ENCODE data around the gene UBE3A. TPM values are rescaled to one million over a fixed set of nuclear protein-coding genes. Genes with fewer than 3 reads are reported as not detected.

Gene UBE3A
- total and polyA plus RNA-seq, 9 donors: 27.0 to 130 (median 93.0) TPM

GRCh38 chr15:25435474-25436243, 3.2 kb downstream of the UBE3A start:
- peaks cover 5% of the 10 kb centered on the region for H3K4me1 ChIP-seq (ENCODE audit: insufficient read depth)
- intact Hi-C loops (cut with DNase I): no loop called here

DNA sequence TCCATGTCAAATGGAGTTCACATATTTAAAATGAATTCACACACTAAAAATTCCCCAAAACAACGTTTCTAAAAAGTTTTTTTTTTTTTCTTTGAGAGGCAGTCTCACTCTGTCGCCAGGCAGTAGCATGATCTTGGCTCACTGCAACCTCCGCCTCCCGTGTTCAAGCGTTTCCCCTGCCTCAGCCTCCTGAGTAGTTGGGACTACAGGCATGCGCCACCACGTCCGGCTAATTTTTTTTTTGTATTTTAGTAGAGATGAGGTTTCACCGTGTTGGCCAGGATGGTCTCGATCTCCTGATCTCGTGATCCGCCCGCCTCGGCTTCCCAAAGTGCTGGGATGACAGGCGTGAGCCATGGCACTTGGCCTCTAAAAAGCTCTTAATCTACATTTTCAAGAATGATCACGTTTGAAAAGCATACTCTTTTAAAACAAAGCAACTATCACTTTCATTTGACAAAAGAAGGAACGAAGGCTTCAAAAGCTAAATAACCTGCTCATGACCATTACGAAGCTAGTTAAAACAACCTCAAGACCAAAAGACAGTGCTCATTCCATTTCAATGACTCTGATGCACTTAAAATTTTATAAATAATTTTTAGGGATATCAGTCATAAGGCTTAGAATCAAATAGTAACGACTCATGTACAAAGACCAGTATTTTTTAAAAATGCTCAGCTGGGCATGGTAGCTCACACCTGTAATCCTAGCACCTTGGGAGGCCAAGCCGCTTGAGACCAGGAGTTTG, 5.5 kb downstream of the UBE3A start:
- Histone ChIP-seq H3K27ac (no peak overlapping the region), H3K9me3 (no peaks in the 10 kb centered on the region), H3K4me3 (no peak overlapping the region), H3K27me3 (no peaks in the 10 kb centered on the region), H3K4me1 (ENCODE audit: insufficient read depth) (peaks cover 5% of the 10 kb centered on the region), H3K36me3 (no peaks in the 10 kb centered on the region)
- no peak for DNase-seq
- 77 to 78% (median 77%) methylated on average over 20 of the region's 20 CpGs for WGBS, 3 donors
- intact Hi-C loops (cut with DNase I): no loop called here
- TF ChIP-seq, protein P1, sequence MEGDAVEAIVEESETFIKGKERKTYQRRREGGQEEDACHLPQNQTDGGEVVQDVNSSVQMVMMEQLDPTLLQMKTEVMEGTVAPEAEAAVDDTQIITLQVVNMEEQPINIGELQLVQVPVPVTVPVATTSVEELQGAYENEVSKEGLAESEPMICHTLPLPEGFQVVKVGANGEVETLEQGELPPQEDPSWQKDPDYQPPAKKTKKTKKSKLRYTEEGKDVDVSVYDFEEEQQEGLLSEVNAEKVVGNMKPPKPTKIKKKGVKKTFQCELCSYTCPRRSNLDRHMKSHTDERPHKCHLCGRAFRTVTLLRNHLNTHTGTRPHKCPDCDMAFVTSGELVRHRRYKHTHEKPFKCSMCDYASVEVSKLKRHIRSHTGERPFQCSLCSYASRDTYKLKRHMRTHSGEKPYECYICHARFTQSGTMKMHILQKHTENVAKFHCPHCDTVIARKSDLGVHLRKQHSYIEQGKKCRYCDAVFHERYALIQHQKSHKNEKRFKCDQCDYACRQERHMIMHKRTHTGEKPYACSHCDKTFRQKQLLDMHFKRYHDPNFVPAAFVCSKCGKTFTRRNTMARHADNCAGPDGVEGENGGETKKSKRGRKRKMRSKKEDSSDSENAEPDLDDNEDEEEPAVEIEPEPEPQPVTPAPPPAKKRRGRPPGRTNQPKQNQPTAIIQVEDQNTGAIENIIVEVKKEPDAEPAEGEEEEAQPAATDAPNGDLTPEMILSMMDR (IDR thresholded peaks at IDR 0.05): no peak
- no peak for TF ChIP-seq EP300 (IDR thresholded peaks at IDR 0.05)
- no peak for TF ChIP-seq POLR2A (IDR thresholded peaks at IDR 0.05)

More at GRCh38 chr15:25435474-25436243, 3.2 kb downstream of the UBE3A start:
- no peaks in the 10 kb centered on the region for H3K27me3 ChIP-seq
- TF ChIP-seq POLR2A (IDR thresholded peaks at IDR 0.05) (no peak), EP300 (IDR thresholded peaks at IDR 0.05) (no peak)
- TF ChIP-seq, protein P1 (IDR thresholded peaks at IDR 0.05): no peak
- no peaks in the 10 kb centered on the region for H3K9me3 ChIP-seq
- no peaks in the 10 kb centered on the region for H3K36me3 ChIP-seq
- 79 to 87% (median 83%) methylated on average over 5 of the region's 5 CpGs for WGBS, 3 donors
- no peak overlapping the region for H3K27ac ChIP-seq
- DNase-seq: no peak
- H3K4me3 ChIP-seq: no peak overlapping the region

GRCh38 chr15:25431836-25432561, 6.8 kb downstream of the UBE3A start:
- no peaks in the 10 kb centered on the region for H3K9me3 ChIP-seq
- 50 to 55% (median 52%) methylated on average over 3 of the region's 3 CpGs for WGBS, 3 donors
- intact Hi-C loops (cut with DNase I): no loop called here
- no peak overlapping the region for H3K4me3 ChIP-seq
- TF ChIP-seq EP300 (IDR thresholded peaks at IDR 0.05) (no peak), POLR2A (IDR thresholded peaks at IDR 0.05) (no peak)
- TF ChIP-seq, protein P1 (IDR thresholded peaks at IDR 0.05): no peak
- no peak for DNase-seq
- H3K36me3 ChIP-seq: no peaks in the 10 kb centered on the region
- H3K27ac ChIP-seq: no peak overlapping the region
- H3K4me1 ChIP-seq (ENCODE audit: insufficient read depth): peaks cover 6% of the 10 kb centered on the region
- no peaks in the 10 kb centered on the region for H3K27me3 ChIP-seq

DNA sequence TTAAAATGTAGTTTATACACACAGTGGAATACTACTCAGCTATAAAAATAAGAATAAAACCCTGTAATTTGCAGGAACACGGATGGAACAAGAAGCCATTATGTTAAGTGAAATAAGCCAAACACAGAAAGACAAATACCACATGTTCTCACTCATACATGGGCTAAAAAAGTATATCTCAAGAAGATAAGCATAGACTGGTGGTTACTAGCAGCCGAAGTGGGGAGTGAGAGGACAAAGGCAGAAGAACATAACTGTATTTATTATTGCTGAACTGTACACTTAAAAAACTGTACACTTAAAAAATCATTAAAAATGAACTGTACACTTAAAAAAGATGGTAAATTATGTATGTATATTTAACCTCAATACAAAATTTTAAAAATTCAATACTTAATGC, 11.0 kb downstream of the UBE3A start:
- no peak for DNase-seq
- no peak overlapping the region for H3K4me3 ChIP-seq
- WGBS, 3 donors: 41 to 47% (median 42%) methylated on average over 2 of the region's 2 CpGs
- no peak overlapping the region for H3K27ac ChIP-seq
- no peaks in the 10 kb centered on the region for H3K27me3 ChIP-seq
- H3K9me3 ChIP-seq: no peaks in the 10 kb centered on the region
- peaks cover 7% of the 10 kb centered on the region for H3K4me1 ChIP-seq (ENCODE audit: insufficient read depth)
- TF ChIP-seq, protein P1 (IDR thresholded peaks at IDR 0.05): no peak
- TF ChIP-seq POLR2A (IDR thresholded peaks at IDR 0.05): no peak
- no peak for TF ChIP-seq EP300 (IDR thresholded peaks at IDR 0.05)
- H3K36me3 ChIP-seq: no peaks in the 10 kb centered on the region
- intact Hi-C loops (cut with DNase I): no loop called here
